Esophagus squamous epithelium (tissue), 4 donors: Measurements from ENCODE around the gene PLCB3.

Experiments used
- CTCF ChIP-seq, 6 experiments: fragments of 450-650 bp in 4 of 6; fragments of 200-600 bp in 2 of 6; sonication (generic) in 2 of 6; IDR thresholded peaks; one replicate each; pipeline ENCODE4 v1.5.1; 2016 to 2019; ENCODE audit warnings: antibody characterized with exemption in 6 of 6, mild to moderate bottlenecking in 4 of 6, moderate library complexity in 4 of 6
- POLR2A ChIP-seq, 4 donors: fragments of 450-650 bp; IDR thresholded peaks; one replicate each; pipeline ENCODE4 v1.6.1; 2017; ENCODE audit warnings: antibody characterized with exemption in 4 of 4, mild to moderate bottlenecking in 4 of 4, moderate library complexity in 3 of 4

GRCh38 chr11:64305075-64305690 lies 53.9 kb downstream of the PLCB3 start, which contains the start of gene ESRRA:
- TF ChIP-seq CTCF (IDR thresholded peaks at IDR 0.05) = peak in 1 of 6 experiments; percentile 18
- peak in 3 of 4 donors; percentile 31 to 75 (median 70) for TF ChIP-seq POLR2A (IDR thresholded peaks at IDR 0.05)
